Trophoblast cell (in vitro differentiated cells and primary cell): ENCODE measurements around the gene POMT1.
A peak's percentile ranks its signal among the peaks of the same experiment; 100 is the strongest.

Experiments used
- DNase-seq, 2 donors: peaks; one replicate each; pipeline ENCODE4 v3.0.0-alpha.2; 2016
- H2AFZ ChIP-seq: 2 replicates; pipeline ENCODE4 v1.6.1; 2013; ENCODE audit warnings: low read length, moderate library complexity, mild to moderate bottlenecking; ENCODE audit not compliant: insufficient read depth, poor library complexity
- H2AK5ac ChIP-seq: 2 replicates; pipeline ENCODE4 v1.6.1; 2013; ENCODE audit warnings: mild to moderate bottlenecking, low read length
- H2BK120ac ChIP-seq: 2 replicates; pipeline ENCODE4 v1.6.1; 2013; ENCODE audit warnings: low read length, mild to moderate bottlenecking, moderate library complexity; ENCODE audit not compliant: insufficient read depth, poor library complexity
- H2BK12ac ChIP-seq: 2 replicates; pipeline ENCODE4 v1.6.1; 2013; ENCODE audit warnings: mild to moderate bottlenecking, low read length, moderate library complexity
- H2BK5ac ChIP-seq: 2 replicates; pipeline ENCODE4 v1.6.1; 2013; ENCODE audit warnings: low read length, low read depth, moderate library complexity, mild to moderate bottlenecking; ENCODE audit not compliant: poor library complexity
- H3K14ac ChIP-seq: 2 replicates; pipeline ENCODE4 v1.6.1; 2013; ENCODE audit warnings: mild to moderate bottlenecking, low read length
- H3K18ac ChIP-seq: 2 replicates; pipeline ENCODE4 v1.6.1; 2013; ENCODE audit warnings: mild to moderate bottlenecking, low read length
- H3K23ac ChIP-seq: 2 replicates; pipeline ENCODE4 v1.6.1; 2013; ENCODE audit warnings: low read length
- H3K27ac ChIP-seq: 2 replicates; pipeline ENCODE4 v1.5.1; 2013; ENCODE audit warnings: low read depth, mild to moderate bottlenecking, inconsistent platforms, low read length, moderate library complexity
- H3K27me3 ChIP-seq: 2 replicates; pipeline ENCODE4 v1.6.1; 2013; ENCODE audit warnings: inconsistent platforms, mild to moderate bottlenecking, low read length, moderate library complexity; ENCODE audit not compliant: insufficient read depth
- H3K36me3 ChIP-seq, 2 experiments: 1 replicate in 1 of 2; 2 replicates in 1 of 2; pipeline ENCODE4 v1.6.1; 2013; ENCODE audit warnings: low read length in 2 of 2, mild to moderate bottlenecking in 2 of 2, moderate library complexity in 1 of 2; ENCODE audit not compliant: insufficient read depth in 2 of 2, control insufficient read depth in 1 of 2
- H3K4ac ChIP-seq: 2 replicates; pipeline ENCODE4 v1.6.1; 2013; ENCODE audit warnings: low read depth, mild to moderate bottlenecking, low read length, moderate library complexity
- H3K4me1 ChIP-seq, 2 experiments: 1 replicate in 1 of 2; 2 replicates in 1 of 2; pipeline ENCODE4 v1.6.1; 2013; ENCODE audit warnings: low read length in 2 of 2, mild to moderate bottlenecking in 2 of 2, moderate library complexity in 1 of 2; ENCODE audit not compliant: insufficient read depth in 2 of 2, control insufficient read depth in 1 of 2
- H3K4me2 ChIP-seq: 2 replicates; pipeline ENCODE4 v1.6.1; 2013; ENCODE audit warnings: inconsistent platforms, mild to moderate bottlenecking, low read length, moderate library complexity
- H3K4me3 ChIP-seq: 2 replicates; pipeline ENCODE4 v1.5.1; 2013; ENCODE audit warnings: mild to moderate bottlenecking, low read depth, low read length, inconsistent platforms
- H3K79me1 ChIP-seq: one replicate; pipeline ENCODE4 v1.6.1; 2013; ENCODE audit warnings: low read length
- H3K79me2 ChIP-seq: 2 replicates; pipeline ENCODE4 v1.6.1; 2013; ENCODE audit warnings: low read length, mild to moderate bottlenecking; ENCODE audit not compliant: control insufficient read depth, insufficient read depth, poor library complexity
- H3K9ac ChIP-seq: 2 replicates; pipeline ENCODE4 v1.6.1; 2013; ENCODE audit warnings: mild to moderate bottlenecking, low read length
- H3K9me3 ChIP-seq: 2 replicates; pipeline ENCODE4 v1.6.1; 2013; ENCODE audit warnings: low read depth, mild to moderate bottlenecking, control low read depth, inconsistent platforms, low read length; ENCODE audit not compliant: insufficient read depth
- H4K12ac ChIP-seq: 2 replicates; pipeline ENCODE4 v1.6.1; 2013; ENCODE audit warnings: low read depth, mild to moderate bottlenecking, low read length, moderate library complexity
- H4K8ac ChIP-seq: 2 replicates; pipeline ENCODE4 v1.6.1; 2013; ENCODE audit warnings: low read depth, mild to moderate bottlenecking, low read length, moderate library complexity
- H4K91ac ChIP-seq: one replicate; pipeline ENCODE4 v1.6.1; 2013; ENCODE audit warnings: low read depth, mild to moderate bottlenecking, low read length, moderate library complexity
- WGBS: extraction: QIAGEN DNeasy Blood & Tissue Kit; methylation state at CpG from one replicate; pipeline ENCODE4 v1.1.7; 2013; ENCODE audit warnings: missing lambda C conversion rate; ENCODE audit not compliant: insufficient read length, insufficient coverage; ENCODE audit errors: extremely low coverage; 5-methylcytosine and 5-hydroxymethylcytosine counted together

The POMT1 gene

DNA sequence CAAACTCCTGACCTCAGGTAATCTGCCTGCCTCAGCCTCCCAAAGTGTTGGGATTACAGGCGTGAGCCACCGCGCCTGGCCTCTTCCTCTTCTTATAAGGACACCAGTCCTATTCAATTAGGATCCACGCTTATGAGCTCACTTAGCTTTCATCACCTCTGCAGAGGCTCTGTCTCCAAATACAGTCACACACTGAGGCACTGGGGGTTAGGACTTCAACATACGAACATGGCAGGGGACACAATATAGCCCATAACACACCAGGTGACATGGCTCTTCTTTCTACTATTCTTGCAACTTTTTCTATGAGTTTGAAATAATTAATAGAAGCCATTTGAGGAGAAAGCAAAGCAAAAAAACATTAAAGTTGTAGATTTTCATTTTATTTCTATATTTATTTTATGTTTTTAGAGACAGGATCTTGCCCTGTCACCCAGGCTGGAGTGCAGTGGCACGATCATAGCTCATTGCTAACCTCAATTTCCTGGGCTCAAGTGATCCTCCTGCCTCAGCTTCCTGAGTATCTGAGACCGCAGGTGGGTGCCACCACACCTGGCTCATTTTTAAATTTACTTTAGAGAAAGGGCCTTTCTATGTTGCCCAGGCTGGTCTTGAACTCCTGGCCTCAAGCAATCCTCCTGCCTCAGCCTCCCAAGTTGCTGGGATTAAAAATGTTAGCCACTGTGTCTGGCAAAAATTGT is 36.7 kb downstream of the POMT1 start:
- no peaks in the 10 kb centered on the region for H3K79me2 ChIP-seq
- H3K4me1 ChIP-seq = no peaks in the 10 kb centered on the region
- H4K91ac ChIP-seq = no peak overlapping the region
- no peak overlapping the region for H2BK5ac ChIP-seq
- no peak overlapping the region for H2BK120ac ChIP-seq
- no peak overlapping the region for H3K4ac ChIP-seq
- no peak overlapping the region for H2BK12ac ChIP-seq
- no peak overlapping the region for H3K18ac ChIP-seq
- H3K79me1 ChIP-seq = no peaks in the 10 kb centered on the region
- no peak overlapping the region for H3K9ac ChIP-seq
- no peak overlapping the region for H3K23ac ChIP-seq
- no peak overlapping the region for H3K14ac ChIP-seq
- no peak overlapping the region for H2AK5ac ChIP-seq
- no peak overlapping the region for H2AFZ ChIP-seq
- H3K4me2 ChIP-seq = no peak overlapping the region
- no peaks in the 10 kb centered on the region for H3K36me3 ChIP-seq
- WGBS = no CpG with 5 or more reads among the region's 7 CpGs
- no peaks in the 10 kb centered on the region for H3K27me3 ChIP-seq
- no peak for DNase-seq
- no peak overlapping the region for H4K12ac ChIP-seq
- H4K8ac ChIP-seq = no peak overlapping the region
- H3K9me3 ChIP-seq = peaks cover 5% of the 10 kb centered on the region
- no peak overlapping the region for H3K27ac ChIP-seq
- H3K4me3 ChIP-seq = no peak overlapping the region

DNA sequence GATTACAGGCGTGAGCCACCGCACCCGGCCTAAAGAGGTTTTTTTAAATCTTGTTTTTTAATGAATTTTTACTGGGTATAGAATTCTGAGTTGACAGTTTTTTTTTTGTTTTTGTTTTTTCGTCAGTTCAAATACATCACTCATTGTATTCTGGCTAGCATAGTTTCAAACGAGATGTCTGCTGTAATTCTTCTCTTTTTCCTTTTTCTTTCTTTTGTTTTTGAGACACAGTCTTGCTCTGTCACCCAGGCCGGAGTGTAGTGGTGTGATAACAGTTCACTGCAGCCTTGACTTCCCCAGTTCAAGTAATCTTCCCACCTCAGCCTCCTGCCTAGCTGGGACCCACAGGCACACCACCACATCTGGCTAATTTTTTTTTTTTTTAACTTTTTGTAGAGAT is 40.4 kb downstream of the POMT1 start:
- Histone ChIP-seq H2AFZ (no peak overlapping the region), H3K4me2 (no peak overlapping the region), H2AK5ac (no peak overlapping the region), H3K79me2 (no peaks in the 10 kb centered on the region), H2BK5ac (no peak overlapping the region), H3K4me1 (peaks cover 0 to 4% of the 10 kb centered on the region in 2 experiments), H3K9ac (no peak overlapping the region), H3K27ac (no peak overlapping the region), H3K14ac (no peak overlapping the region), H3K79me1 (peaks cover 2% of the 10 kb centered on the region), H3K4me3 (no peak overlapping the region), H3K27me3 (peaks cover 2% of the 10 kb centered on the region), H3K4ac (no peak overlapping the region), H2BK12ac (no peak overlapping the region), H3K18ac (no peak overlapping the region), H4K91ac (no peak overlapping the region), H4K12ac (no peak overlapping the region), H3K9me3 (peaks cover 6% of the 10 kb centered on the region), H3K23ac (no peak overlapping the region), H2BK120ac (no peak overlapping the region), H3K36me3 (no peaks in the 10 kb centered on the region), H4K8ac (no peak overlapping the region)
- no peak for DNase-seq
- no CpG with 5 or more reads among the region's 6 CpGs for WGBS

DNA sequence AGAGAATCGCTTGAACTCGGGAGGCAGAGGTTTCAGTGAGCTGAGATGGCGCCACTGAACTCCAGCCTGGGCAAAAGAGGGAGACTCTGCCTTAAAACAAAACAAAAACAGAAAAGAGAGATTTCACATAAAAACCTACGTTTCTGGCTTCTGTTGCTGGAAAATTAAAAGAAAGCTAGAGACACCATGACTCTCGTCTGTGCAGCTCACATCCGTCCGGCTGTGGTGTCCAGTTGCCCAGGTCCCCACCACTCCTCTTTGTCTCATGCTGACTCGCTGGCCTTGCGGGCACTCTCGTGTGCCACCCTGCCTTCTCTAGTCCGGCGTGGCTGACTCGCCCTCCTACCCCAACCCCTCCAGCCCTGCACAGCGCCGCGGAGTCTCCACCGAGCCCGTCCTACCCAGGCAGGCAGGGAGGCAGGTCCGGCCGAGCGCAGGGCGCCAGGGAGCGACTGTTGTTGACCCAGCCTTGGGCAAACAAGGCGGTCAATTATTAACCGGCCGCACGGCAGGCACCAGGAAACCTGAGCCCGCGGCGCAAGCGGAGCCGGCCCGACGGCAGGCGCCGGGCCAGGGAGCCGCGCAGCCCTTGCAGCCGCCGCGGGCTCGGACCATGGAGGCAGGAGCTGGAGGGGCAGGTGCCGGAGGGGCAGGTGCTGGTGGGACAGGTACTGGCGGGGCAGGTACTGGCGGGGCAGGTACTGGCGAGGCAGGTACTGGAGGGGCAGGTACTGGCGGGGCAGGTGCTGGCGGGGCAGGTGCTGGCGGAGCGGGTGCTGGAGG is 42.5 kb downstream of the POMT1 start, which contains the start of gene PRRT1B:
Gene PRRT1B, plus strand, starts transcription at position 521 of the 783 bp plus-strand sequence. Its CDS starts 93 bp downstream, at position 614.
- H2BK12ac ChIP-seq = no peak within 1 kb of the TSS
- H3K27ac ChIP-seq = peak within 1 kb of the TSS; percentile 16
- H3K18ac ChIP-seq = no peak within 1 kb of the TSS
- peak within 1 kb of the TSS; percentile 18 for H4K12ac ChIP-seq
- H3K4me3 ChIP-seq = no peak within 1 kb of the TSS
- peak within 1 kb of the TSS; percentile 17 for H2AFZ ChIP-seq
- peaks cover 2% of the 10 kb centered on the region for H3K79me1 ChIP-seq
- peaks cover 0 to 4% of the 10 kb centered on the region in 2 experiments for H3K4me1 ChIP-seq
- peak within 1 kb of the TSS; percentile 16 for H3K14ac ChIP-seq
- peaks cover 6% of the 10 kb centered on the region for H3K9me3 ChIP-seq
- H3K4me2 ChIP-seq = peak within 1 kb of the TSS; percentile 56
- peak within 1 kb of the TSS; percentile 50 for H4K91ac ChIP-seq
- WGBS = no CpG with 5 or more reads among the region's 50 CpGs
- H3K36me3 ChIP-seq = no peaks in the 10 kb centered on the region
- H3K27me3 ChIP-seq = peaks cover 2% of the 10 kb centered on the region
- H2AK5ac ChIP-seq = no peak within 1 kb of the TSS
- peak within 1 kb of the TSS; percentile 21 for H2BK5ac ChIP-seq
- H3K9ac ChIP-seq = no peak within 1 kb of the TSS
- H3K23ac ChIP-seq = no peak within 1 kb of the TSS
- no peak within 1 kb of the TSS for H3K4ac ChIP-seq
- H3K79me2 ChIP-seq = no peaks in the 10 kb centered on the region
- peak within 1 kb of the TSS; percentile 70 for H2BK120ac ChIP-seq
- H4K8ac ChIP-seq = peak within 1 kb of the TSS; percentile 2
- DNase-seq = peak; percentile 64 to 71

DNA sequence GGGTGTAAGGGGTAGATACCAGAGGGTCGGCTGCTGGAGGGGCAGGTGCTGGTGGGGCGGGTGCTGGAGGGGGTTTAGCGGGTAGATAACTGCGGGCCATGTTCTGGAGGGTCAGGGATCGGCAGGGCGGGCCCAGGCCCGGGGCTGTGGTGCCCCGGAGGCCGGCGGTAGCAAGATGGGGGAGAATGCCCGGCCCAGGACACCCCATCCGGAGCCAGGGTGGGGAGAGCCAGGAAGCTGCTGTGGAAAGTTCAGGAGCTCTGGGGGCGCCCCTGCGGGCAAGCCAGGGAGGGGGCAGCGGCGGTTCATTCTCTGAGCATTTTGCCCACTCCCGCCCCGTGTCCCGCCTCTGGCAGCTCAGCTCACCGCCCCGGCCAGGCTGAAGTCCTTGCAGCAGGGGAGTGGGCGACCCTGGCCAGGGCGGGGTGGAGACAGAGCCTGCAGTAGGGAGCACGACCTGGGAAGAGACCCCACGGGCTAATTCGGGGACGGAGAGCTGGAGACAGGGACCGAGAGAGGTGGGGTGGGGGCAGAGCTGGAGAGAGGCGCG is 43.1 kb downstream of the POMT1 start:
- Histone ChIP-seq H4K12ac (no peak overlapping the region), H3K4me3 (no peak overlapping the region), H3K14ac (peak overlapping the region; percentile 16), H2AK5ac (no peak overlapping the region), H3K4ac (no peak overlapping the region), H3K79me2 (no peaks in the 10 kb centered on the region), H4K8ac (peak overlapping the region; percentile 2), H3K18ac (no peak overlapping the region), H2BK12ac (no peak overlapping the region), H3K79me1 (peaks cover 2% of the 10 kb centered on the region), H2BK5ac (no peak overlapping the region), H2AFZ (peak overlapping the region; percentile 17), H3K9ac (no peak overlapping the region), H3K27me3 (peaks cover 2% of the 10 kb centered on the region), H3K27ac (no peak overlapping the region), H3K4me2 (peak overlapping the region; percentile 56), H3K4me1 (peaks cover 0 to 4% of the 10 kb centered on the region in 2 experiments), H3K9me3 (peaks cover 6% of the 10 kb centered on the region), H3K23ac (no peak overlapping the region), H4K91ac (peak overlapping the region; percentile 50), H2BK120ac (peak overlapping the region; percentile 70), H3K36me3 (no peaks in the 10 kb centered on the region)
- WGBS = no CpG with 5 or more reads among the region's 30 CpGs
- no peak for DNase-seq
